Activated B cell treated with CpG ODN at 0.5 μM for 24 hours (primary cell): ENCODE measurements around the gene NDUFV1. TPM values are rescaled to one million over a fixed set of nuclear protein-coding genes. Genes with fewer than 3 reads are reported as not detected.
"Not testable (repeated sequence)": the region's sequence is repeated elsewhere in the genome, so short reads cannot be mapped to it uniquely, and the experiment has no call there.

ENCODE experiments used
- ATAC-seq: fragments of 200-7000 bp; cut with Tn5 transposase; one replicate; pipeline ENCODE4 v1.10.0; 2021; ENCODE audit warnings: low read depth, mild to moderate bottlenecking, moderate library complexity
- CTCF ChIA-PET: fragments of 350-600 bp; sonication (Branson Sonifier 250); formaldehyde crosslinking; loops from one replicate; lab custom pipeline; 2021; ENCODE audit warnings: antibody characterized with exemption; lab: Charles Lee
- POLR2A ChIA-PET: fragments of 350-600 bp; sonication (Branson Sonifier 250); formaldehyde crosslinking; loops from one replicate; lab custom pipeline; 2021; ENCODE audit warnings: antibody characterized with exemption; lab: Charles Lee
- DNase-seq: peaks from one replicate; pipeline ENCODE4 v3.0.0; 2022
- H3K27ac Mint-ChIP-seq: one replicate; pipeline ENCODE4 v1.8.0; 2020; ENCODE audit warnings: mixed read lengths
- H3K27me3 Mint-ChIP-seq: one replicate; pipeline ENCODE4 v1.8.0; 2021; ENCODE audit warnings: mixed read lengths
- H3K36me3 Mint-ChIP-seq: one replicate; pipeline ENCODE4 v1.8.0; 2021; ENCODE audit warnings: low read depth, mixed read lengths
- H3K4me1 Mint-ChIP-seq: one replicate; pipeline ENCODE4 v1.8.0; 2021; ENCODE audit warnings: mixed read lengths
- H3K4me3 Mint-ChIP-seq: one replicate; pipeline ENCODE4 v1.8.0; 2020; ENCODE audit warnings: mild to moderate bottlenecking, mixed read lengths
- H3K9me3 Mint-ChIP-seq: one replicate; pipeline ENCODE4 v1.8.0; 2020; ENCODE audit warnings: mixed read lengths
- intact Hi-C: fragments of 100-400 bp; cut with micrococcal nuclease; formaldehyde crosslinking; loops from one replicate; pipeline ENCODE4 v1.15.1; 2024
- total RNA-seq: library from RNA; stranded (reverse); gene quantifications from 2 replicates; pipeline ENCODE4 v1.2.3, GENCODE V29; 2022
- TF ChIP-seq, protein P1 (sequence below): fragments of 200-600 bp; IDR thresholded peaks from one replicate; pipeline ENCODE4 v1.8.0; 2022; ENCODE audit warnings: antibody characterized with exemption, mild to moderate bottlenecking

The NDUFV1 gene
- total RNA-seq, 1 donor from 2014 or later, result 221 TPM

- ChIA-PET CTCF (interaction anchor here (1.3 kb wide), 1 partner anchor 12 kb away, joined by 3 read pairs; the partner anchor contains the start of gene NUDT8), POLR2A (interaction anchor here (5.7 kb wide), 1 partner anchor 11 kb away, joined by 58 read pairs; the partner anchor contains the start of gene NUDT8)
- Mint-ChIP-seq H3K4me1 (peaks cover 41% of the 10 kb centered on the region), H3K36me3 (peaks cover 10% of the 10 kb centered on the region), H3K9me3 (no peaks in the 10 kb centered on the region), H3K27ac (peak overlapping the region; percentile 48), H3K27me3 (no peaks in the 10 kb centered on the region), H3K4me3 (no peak overlapping the region)
- no peak for ATAC-seq
- TF ChIP-seq, protein P1, sequence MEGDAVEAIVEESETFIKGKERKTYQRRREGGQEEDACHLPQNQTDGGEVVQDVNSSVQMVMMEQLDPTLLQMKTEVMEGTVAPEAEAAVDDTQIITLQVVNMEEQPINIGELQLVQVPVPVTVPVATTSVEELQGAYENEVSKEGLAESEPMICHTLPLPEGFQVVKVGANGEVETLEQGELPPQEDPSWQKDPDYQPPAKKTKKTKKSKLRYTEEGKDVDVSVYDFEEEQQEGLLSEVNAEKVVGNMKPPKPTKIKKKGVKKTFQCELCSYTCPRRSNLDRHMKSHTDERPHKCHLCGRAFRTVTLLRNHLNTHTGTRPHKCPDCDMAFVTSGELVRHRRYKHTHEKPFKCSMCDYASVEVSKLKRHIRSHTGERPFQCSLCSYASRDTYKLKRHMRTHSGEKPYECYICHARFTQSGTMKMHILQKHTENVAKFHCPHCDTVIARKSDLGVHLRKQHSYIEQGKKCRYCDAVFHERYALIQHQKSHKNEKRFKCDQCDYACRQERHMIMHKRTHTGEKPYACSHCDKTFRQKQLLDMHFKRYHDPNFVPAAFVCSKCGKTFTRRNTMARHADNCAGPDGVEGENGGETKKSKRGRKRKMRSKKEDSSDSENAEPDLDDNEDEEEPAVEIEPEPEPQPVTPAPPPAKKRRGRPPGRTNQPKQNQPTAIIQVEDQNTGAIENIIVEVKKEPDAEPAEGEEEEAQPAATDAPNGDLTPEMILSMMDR, result no peak
- intact Hi-C loops, result loop anchor here (10.0 kb wide), 1 partner anchor 657 kb away; the partner anchor contains the start of gene C11orf24
- DNase-seq, result no peak
These were observed 10.7 kb downstream of the NDUFV1 start for GRCh38 chr11:67617243-67617953.

DNA sequence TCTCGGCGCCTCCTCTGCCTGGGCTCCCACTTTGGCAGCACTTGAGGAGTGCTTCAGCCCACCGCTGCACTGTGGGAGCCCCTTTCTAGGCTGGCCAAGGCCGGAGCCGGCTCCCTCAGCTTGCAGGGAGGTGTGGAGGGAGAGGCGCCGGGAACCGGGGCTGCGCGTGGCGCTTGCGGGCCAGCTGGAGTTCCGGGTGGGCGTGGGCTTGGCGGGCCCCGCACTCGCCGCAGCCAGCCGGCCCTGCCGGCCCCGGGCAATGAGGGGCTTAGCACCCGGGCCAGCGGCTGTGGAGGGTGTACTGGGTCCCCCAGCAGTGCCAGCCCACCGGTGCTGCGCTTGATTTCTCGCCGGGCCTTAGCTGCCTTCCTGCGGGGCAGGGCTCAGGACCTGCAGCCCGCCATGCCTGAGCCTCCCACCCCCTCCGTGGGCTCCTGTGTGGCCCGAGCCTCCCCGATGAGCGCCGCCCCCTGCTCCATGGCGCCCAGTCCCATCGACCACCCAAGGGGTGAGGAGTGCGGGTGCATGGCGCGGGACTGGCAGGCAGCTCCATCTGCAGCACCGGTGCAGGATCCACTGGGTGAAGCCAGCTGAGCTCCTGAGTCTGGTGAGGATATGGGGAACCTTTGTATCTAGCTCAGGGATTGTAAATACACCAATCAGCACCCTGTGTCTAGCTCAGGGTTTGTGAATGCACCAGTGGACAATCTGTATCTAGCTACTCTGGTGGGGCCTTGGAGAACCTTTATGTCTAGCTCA lies 12.3 kb downstream of the NDUFV1 start:
- not testable (repeated sequence) for DNase-seq, H3K27ac Mint-ChIP-seq, H3K9me3 Mint-ChIP-seq, H3K36me3 Mint-ChIP-seq, H3K27me3 Mint-ChIP-seq, ATAC-seq, H3K4me3 Mint-ChIP-seq
- POLR2A ChIA-PET, result interaction anchor here (0.6 kb wide), 1 partner anchor 28 kb away, joined by 5 read pairs; no protein-coding TSS in a partner anchor
- intact Hi-C loops, result loop anchor here (10.0 kb wide), 1 partner anchor 656 kb away; the partner anchor contains the start of gene C11orf24
- CTCF ChIA-PET, result interaction anchor here (1.4 kb wide), 1 partner anchor 11 kb away, joined by 6 read pairs; the partner anchor contains the start of gene NUDT8
- H3K4me1 Mint-ChIP-seq, result peaks cover 28% of the 10 kb centered on the region

DNA sequence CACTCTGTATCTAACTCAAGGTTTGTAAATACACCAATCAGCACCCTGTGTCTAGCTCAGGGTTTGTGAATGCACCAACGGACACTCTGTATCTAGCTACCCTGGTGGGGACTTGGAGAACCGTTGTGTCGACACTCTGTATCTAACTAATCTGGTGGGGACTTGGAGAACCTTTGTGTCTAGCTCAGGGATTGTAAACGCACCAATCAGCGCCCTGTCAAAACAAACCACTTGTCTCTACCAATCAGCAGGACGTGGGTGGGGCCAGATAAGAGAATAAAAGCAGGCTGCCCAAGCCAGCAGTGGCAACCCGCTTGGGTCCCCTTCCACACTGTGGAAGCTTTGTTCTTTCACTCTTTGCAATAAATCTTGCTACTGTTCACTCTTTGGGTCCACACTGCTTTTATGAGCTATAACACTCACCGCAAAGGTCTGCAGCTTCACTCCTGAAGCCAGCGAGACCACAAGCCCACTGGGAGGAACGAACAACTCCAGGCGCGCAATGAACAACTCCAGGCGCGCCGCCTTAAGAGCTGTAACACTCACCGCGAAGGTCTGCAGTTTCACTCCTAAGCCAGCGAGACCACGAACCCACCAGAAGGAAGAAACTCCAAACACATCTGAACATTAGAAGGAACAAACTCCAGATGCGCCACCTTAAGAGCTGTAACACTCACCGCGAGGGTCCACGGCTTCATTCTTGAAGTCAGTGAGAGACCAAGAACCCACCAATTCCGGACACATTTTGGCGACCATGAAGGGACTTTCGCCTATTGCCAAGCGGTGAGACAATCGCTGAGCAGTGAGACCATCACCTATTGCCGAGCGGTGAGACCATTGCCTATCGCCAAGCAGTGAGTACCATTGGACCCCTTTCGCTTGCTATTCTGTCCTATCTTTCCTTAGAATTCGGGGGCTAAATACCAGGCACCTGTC lies 13.2 kb downstream of the NDUFV1 start:
- DNase-seq, H3K4me3 Mint-ChIP-seq, H3K27ac Mint-ChIP-seq, H3K36me3 Mint-ChIP-seq, ATAC-seq, H3K27me3 Mint-ChIP-seq, POLR2A ChIA-PET, H3K9me3 Mint-ChIP-seq: not testable (repeated sequence)
- H3K4me1 Mint-ChIP-seq, result peaks cover 19% of the 10 kb centered on the region
- intact Hi-C loops, result loop anchor here (10.0 kb wide), 1 partner anchor 655 kb away; the partner anchor contains the start of gene C11orf24
- CTCF ChIA-PET, result interaction anchor here (1.4 kb wide), 1 partner anchor 10 kb away, joined by 6 read pairs; the partner anchor contains the start of gene NUDT8

DNA sequence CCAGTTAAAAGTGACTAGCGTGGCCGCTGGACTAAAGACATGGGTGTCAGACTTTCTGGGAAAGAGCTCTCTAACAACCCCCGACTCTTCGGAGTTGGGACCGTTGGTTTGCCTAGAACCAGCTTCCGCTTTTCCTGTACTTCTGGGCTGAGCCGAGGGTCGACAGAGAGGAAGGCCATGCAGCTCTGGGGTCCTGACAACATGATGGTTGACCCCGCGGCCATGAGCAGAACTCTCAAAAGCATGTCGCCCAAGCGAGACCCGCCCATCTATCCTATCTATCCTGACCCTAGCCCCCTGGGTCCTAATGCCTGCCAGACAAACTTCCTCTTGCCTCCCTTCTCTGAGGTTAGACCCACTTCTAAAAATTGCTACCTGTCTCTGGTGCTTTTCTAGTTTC lies 13.9 kb downstream of the NDUFV1 start:
- DNase-seq, H3K27me3 Mint-ChIP-seq, H3K4me3 Mint-ChIP-seq, H3K9me3 Mint-ChIP-seq, ATAC-seq, H3K36me3 Mint-ChIP-seq, intact Hi-C loops, H3K27ac Mint-ChIP-seq, POLR2A ChIA-PET: not testable (repeated sequence)
- CTCF ChIA-PET, result interaction anchor here (1.4 kb wide), 1 partner anchor 9 kb away, joined by 6 read pairs; the partner anchor contains the start of gene NUDT8
- H3K4me1 Mint-ChIP-seq, result peaks cover 14% of the 10 kb centered on the region

DNA sequence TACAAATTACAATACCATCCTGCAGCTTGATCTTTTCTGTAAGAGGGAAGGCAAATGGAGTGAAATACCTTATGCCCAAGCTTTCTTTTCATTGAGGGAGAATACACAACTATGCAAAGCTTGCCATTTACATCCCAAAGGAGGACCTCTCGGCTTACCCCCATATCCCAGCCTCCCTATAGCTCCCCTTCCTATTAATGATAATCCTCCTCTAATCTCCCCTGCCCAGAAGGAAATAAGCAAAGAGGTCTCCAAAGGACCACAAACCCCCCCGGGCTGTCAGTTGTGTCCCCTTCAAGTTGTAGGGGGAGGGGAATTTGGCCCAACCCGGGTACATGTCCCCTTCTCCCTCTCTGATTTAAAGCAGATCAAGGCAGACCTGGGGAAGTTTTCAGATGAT lies 15.2 kb downstream of the NDUFV1 start:
- H3K27me3 Mint-ChIP-seq, DNase-seq, H3K27ac Mint-ChIP-seq, POLR2A ChIA-PET, CTCF ChIA-PET, H3K4me3 Mint-ChIP-seq, H3K36me3 Mint-ChIP-seq, H3K4me1 Mint-ChIP-seq, intact Hi-C loops, ATAC-seq, H3K9me3 Mint-ChIP-seq: not testable (repeated sequence)

GRCh38 chr11:67622905-67623304 lies 16.2 kb downstream of the NDUFV1 start:
- ATAC-seq, H3K4me1 Mint-ChIP-seq, H3K4me3 Mint-ChIP-seq, DNase-seq, H3K9me3 Mint-ChIP-seq, H3K36me3 Mint-ChIP-seq, H3K27me3 Mint-ChIP-seq, CTCF ChIA-PET, H3K27ac Mint-ChIP-seq, intact Hi-C loops, POLR2A ChIA-PET: not testable (repeated sequence)

- H3K36me3 Mint-ChIP-seq, result not testable (repeated sequence)
These were observed 17.1 kb downstream of the NDUFV1 start for GRCh38 chr11:67623795-67624194.

GRCh38 chr11:67626131-67626833 lies 19.5 kb downstream of the NDUFV1 start:
- POLR2A ChIA-PET, result interaction anchor here (1.2 to 4.3 kb wide), 2 partner anchors 12 to 43 kb away, joined by 4 to 58 read pairs; partner anchors contain the start of gene GSTP1
- CTCF ChIA-PET, result interaction anchor here (2.2 to 4.7 kb wide), 2 partner anchors 12 to 22 kb away, joined by 7 to 28 read pairs; no protein-coding TSS in a partner anchor
- not testable (repeated sequence) for H3K4me3 Mint-ChIP-seq, H3K27ac Mint-ChIP-seq, H3K27me3 Mint-ChIP-seq, H3K9me3 Mint-ChIP-seq, ATAC-seq, H3K36me3 Mint-ChIP-seq
- peaks cover 13% of the 10 kb centered on the region for H3K4me1 Mint-ChIP-seq
- peak; percentile 13 for DNase-seq
- intact Hi-C loops, result loop anchor here (5.0 kb wide), 1 partner anchor 166 kb away; no protein-coding TSS in a partner anchor

More at GRCh38 chr11:67623795-67624194, 17.1 kb downstream of the NDUFV1 start:
- DNase-seq, H3K4me1 Mint-ChIP-seq, H3K27me3 Mint-ChIP-seq, H3K9me3 Mint-ChIP-seq, CTCF ChIA-PET, ATAC-seq, POLR2A ChIA-PET, H3K27ac Mint-ChIP-seq, intact Hi-C loops, H3K4me3 Mint-ChIP-seq: not testable (repeated sequence)
